Keratinocyte (primary cell): ENCODE results near the gene ITPR1. TPM values are rescaled to one million over a fixed set of nuclear protein-coding genes. Genes with fewer than 3 reads are reported as not detected.

Experiments
- DNase-seq: peaks from one replicate; pipeline ENCODE4 v3.0.0-alpha.2; 2011; ENCODE audit warnings: low read depth, missing footprints, low spot score
- FAIRE-seq: peaks from 2 replicates; lab custom pipeline; 2011; peaks lifted over from hg19 to GRCh38; lab: Jason Lieb, UNC
- H2AFZ ChIP-seq: 2 replicates; pipeline ENCODE4 v1.6.0; 2012; ENCODE audit warnings: low read length, control low read depth, inconsistent platforms; ENCODE audit not compliant: control insufficient read depth
- H3K27ac ChIP-seq: 2 replicates; pipeline ENCODE4 v1.5.1; 2011; ENCODE audit warnings: low read length; ENCODE audit not compliant: control insufficient read depth, insufficient read depth
- H3K27me3 ChIP-seq: 3 replicates; pipeline ENCODE4 v1.6.0; 2011; ENCODE audit warnings: low read length; ENCODE audit not compliant: control insufficient read depth, insufficient read depth; ENCODE audit errors: extremely low read depth
- H3K36me3 ChIP-seq, 2 experiments: 2 replicates in 1 of 2; 3 replicates in 1 of 2; pipeline ENCODE4 v1.5.1; 2011; ENCODE audit warnings: low read length in 2 of 2, mild to moderate bottlenecking in 1 of 2; ENCODE audit not compliant: control insufficient read depth in 2 of 2, insufficient read depth in 2 of 2; ENCODE audit errors: extremely low read depth in 1 of 2
- H3K4me1 ChIP-seq: 3 replicates; pipeline ENCODE4 v1.5.1; 2011; ENCODE audit warnings: low read length; ENCODE audit not compliant: control insufficient read depth, insufficient read depth; ENCODE audit errors: extremely low read depth
- H3K4me2 ChIP-seq: 3 replicates; pipeline ENCODE4 v1.6.0; 2011; ENCODE audit warnings: low read depth, low read length; ENCODE audit not compliant: control insufficient read depth, insufficient read depth; ENCODE audit errors: extremely low read depth
- H3K4me3 ChIP-seq, 3 experiments: fragments of 200-600 bp in 1 of 3; sonication (generic) in 1 of 3; 2 replicates in 2 of 3; 3 replicates in 1 of 3; pipeline ENCODE4 v1.5.1; 2011 to 2016; ENCODE audit warnings: low read length in 3 of 3, mild to moderate bottlenecking in 3 of 3, control low read depth in 2 of 3, inconsistent platforms in 1 of 3, low read depth in 1 of 3, mixed read lengths in 1 of 3, mixed run types in 1 of 3, moderate library complexity in 1 of 3; ENCODE audit not compliant: control insufficient read depth in 2 of 3, insufficient read depth in 2 of 3; ENCODE audit errors: extremely low read depth in 1 of 3
- H3K79me2 ChIP-seq: 2 replicates; pipeline ENCODE4 v1.6.0; 2012; ENCODE audit warnings: low read length; ENCODE audit not compliant: control insufficient read depth, insufficient read depth
- H3K9ac ChIP-seq: 3 replicates; pipeline ENCODE4 v1.6.0; 2011; ENCODE audit warnings: low read length; ENCODE audit not compliant: control insufficient read depth, insufficient read depth; ENCODE audit errors: extremely low read depth
- H3K9me1 ChIP-seq: 3 replicates; pipeline ENCODE4 v1.6.0; 2011; ENCODE audit warnings: low read length; ENCODE audit not compliant: control insufficient read depth, insufficient read depth; ENCODE audit errors: extremely low read depth
- H3K9me3 ChIP-seq: 2 replicates; pipeline ENCODE4 v1.5.1; 2012; ENCODE audit warnings: low read depth, low read length; ENCODE audit not compliant: control insufficient read depth
- H4K20me1 ChIP-seq: 3 replicates; pipeline ENCODE4 v1.6.0; 2011; ENCODE audit warnings: low read length; ENCODE audit not compliant: control insufficient read depth, insufficient read depth; ENCODE audit errors: extremely low read depth
- EZH2 ChIP-seq: IDR thresholded peaks from one replicate; pipeline ENCODE4 v1.6.1; 2012; ENCODE audit warnings: inconsistent platforms, mild to moderate bottlenecking, low read length, moderate library complexity
- dilution Hi-C: fragments of 300-500 bp; cut with MboI; formaldehyde crosslinking; loops from one replicate; pipeline ENCODE4 v1.7.0; 2020; ENCODE audit warnings: low sequenced_read_pairs; ENCODE audit not compliant: extremely low pct_ligation_motif_present
- polyA plus RNA-seq, 5 experiments: library from polyadenylated mRNA; depleted of rRNA in 3 of 5; stranded (reverse) in 3 of 5; stranded (forward) in 1 of 5; unstranded in 1 of 5; fragments of >200 nt; gene quantifications; 1 replicate in 1 of 5; 2 replicates in 3 of 5; 3 replicates in 1 of 5; pipeline versions ENCODE4 v1.2.1 to v1.2.3, GENCODE V29; 2011 to 2012; ENCODE audit warnings: missing spikeins in 2 of 5, low read depth in 1 of 5, low replicate concordance in 1 of 5
- TF ChIP-seq, protein P1 (sequence below), 3 experiments: IDR thresholded peaks in 1 of 3; conservative IDR thresholded peaks in 1 of 3; optimal IDR thresholded peaks in 1 of 3; 2 replicates in 2 of 3; 3 replicates in 1 of 3; pipeline versions ENCODE3 to v1.5.1; 2011; ENCODE audit warnings: low read length in 3 of 3, mild to moderate bottlenecking in 3 of 3, moderate library complexity in 2 of 3, control low read depth in 1 of 3, inconsistent platforms in 1 of 3; ENCODE audit not compliant: insufficient read depth in 2 of 3; ENCODE audit errors: extremely low read depth in 1 of 3

ITPR1 gene
- polyA plus RNA-seq, 1 donor (not counting 4 experiments of a cell fraction or from before 2014, with no cell fraction given) = 3.5 TPM

DNA sequence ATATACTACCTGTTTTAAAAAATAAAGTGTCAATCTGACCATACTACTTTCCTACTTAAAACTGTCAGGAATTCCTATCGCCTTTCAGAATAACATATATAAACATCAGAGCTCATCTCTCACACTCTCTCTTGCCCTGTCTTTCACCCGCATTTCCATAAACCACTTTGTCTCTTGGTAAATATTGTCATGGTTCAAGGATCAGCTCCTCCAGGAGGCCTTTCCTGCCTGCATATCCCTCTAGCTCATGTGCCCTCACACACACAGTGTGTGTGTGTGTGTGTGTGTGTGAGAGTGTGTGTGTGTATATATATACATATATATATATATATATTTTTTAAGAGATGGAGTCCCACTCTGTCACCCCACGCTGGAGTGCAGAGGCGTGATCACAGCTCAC is 32.8 kb upstream of the ITPR1 start:
- Histone ChIP-seq H3K27ac (no peak overlapping the region), H2AFZ (no peak overlapping the region), H3K27me3 (no peaks in the 10 kb centered on the region), H3K9ac (no peak overlapping the region), H3K4me3 (no peak overlapping the region), H3K9me1 (no peaks in the 10 kb centered on the region), H3K4me1 (no peaks in the 10 kb centered on the region), H3K36me3 (no peaks in the 10 kb centered on the region), H3K79me2 (no peaks in the 10 kb centered on the region), H3K9me3 (no peaks in the 10 kb centered on the region), H4K20me1 (no peaks in the 10 kb centered on the region), H3K4me2 (no peak overlapping the region)
- dilution Hi-C loops = no loop called here
- no peak for FAIRE-seq
- no peak for DNase-seq
- TF ChIP-seq, protein P1, sequence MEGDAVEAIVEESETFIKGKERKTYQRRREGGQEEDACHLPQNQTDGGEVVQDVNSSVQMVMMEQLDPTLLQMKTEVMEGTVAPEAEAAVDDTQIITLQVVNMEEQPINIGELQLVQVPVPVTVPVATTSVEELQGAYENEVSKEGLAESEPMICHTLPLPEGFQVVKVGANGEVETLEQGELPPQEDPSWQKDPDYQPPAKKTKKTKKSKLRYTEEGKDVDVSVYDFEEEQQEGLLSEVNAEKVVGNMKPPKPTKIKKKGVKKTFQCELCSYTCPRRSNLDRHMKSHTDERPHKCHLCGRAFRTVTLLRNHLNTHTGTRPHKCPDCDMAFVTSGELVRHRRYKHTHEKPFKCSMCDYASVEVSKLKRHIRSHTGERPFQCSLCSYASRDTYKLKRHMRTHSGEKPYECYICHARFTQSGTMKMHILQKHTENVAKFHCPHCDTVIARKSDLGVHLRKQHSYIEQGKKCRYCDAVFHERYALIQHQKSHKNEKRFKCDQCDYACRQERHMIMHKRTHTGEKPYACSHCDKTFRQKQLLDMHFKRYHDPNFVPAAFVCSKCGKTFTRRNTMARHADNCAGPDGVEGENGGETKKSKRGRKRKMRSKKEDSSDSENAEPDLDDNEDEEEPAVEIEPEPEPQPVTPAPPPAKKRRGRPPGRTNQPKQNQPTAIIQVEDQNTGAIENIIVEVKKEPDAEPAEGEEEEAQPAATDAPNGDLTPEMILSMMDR (optimal IDR thresholded peaks at IDR 0.05 in 1 of 3, IDR thresholded peaks at IDR 0.05 in 1 of 3, conservative IDR thresholded peaks at IDR 0.05 in 1 of 3; ENCODE audit: extremely low read depth in 1 of 3, insufficient read depth in 2 of 3, low read length in 3 of 3) = no peak
- no peak for TF ChIP-seq EZH2

DNA sequence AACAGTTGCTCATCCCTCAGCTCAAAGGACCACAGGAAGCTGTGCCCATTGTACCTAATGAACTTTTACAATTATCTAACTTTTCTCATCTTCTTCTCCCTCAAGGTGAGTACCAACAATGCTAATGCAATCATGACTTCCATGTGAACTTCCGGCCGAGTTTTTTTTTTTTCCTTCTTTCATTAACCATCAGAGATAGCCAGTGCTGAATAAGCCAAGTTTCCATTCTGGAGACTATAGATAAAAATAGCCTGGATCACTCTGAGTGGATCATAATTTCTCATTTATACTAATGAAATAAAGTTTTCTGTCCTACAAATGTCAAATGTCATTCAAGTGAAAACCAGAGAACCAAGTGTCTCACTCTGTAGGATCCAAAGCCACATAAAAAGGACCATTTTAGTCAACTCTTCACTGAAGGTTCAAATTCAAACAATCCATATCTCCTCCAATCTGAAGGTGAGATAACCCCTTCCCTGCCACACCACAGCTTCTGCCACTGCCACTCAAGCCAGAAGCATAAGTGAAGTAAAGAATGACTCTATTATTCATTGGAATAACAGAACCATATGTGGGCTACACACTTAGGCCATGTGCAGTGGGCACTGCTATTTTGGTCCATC is 31.6 kb upstream of the ITPR1 start:
- no peak for DNase-seq
- Histone ChIP-seq H2AFZ (no peak overlapping the region), H3K79me2 (no peaks in the 10 kb centered on the region), H3K9me3 (no peaks in the 10 kb centered on the region), H3K36me3 (no peaks in the 10 kb centered on the region), H3K9ac (no peak overlapping the region), H3K4me2 (no peak overlapping the region), H3K9me1 (no peaks in the 10 kb centered on the region), H3K4me1 (no peaks in the 10 kb centered on the region), H4K20me1 (no peaks in the 10 kb centered on the region), H3K4me3 (no peak overlapping the region), H3K27me3 (no peaks in the 10 kb centered on the region), H3K27ac (no peak overlapping the region)
- no peak for FAIRE-seq
- TF ChIP-seq, protein P1 (optimal IDR thresholded peaks at IDR 0.05 in 1 of 3, IDR thresholded peaks at IDR 0.05 in 1 of 3, conservative IDR thresholded peaks at IDR 0.05 in 1 of 3; ENCODE audit: extremely low read depth in 1 of 3, insufficient read depth in 2 of 3, low read length in 3 of 3) = no peak
- TF ChIP-seq EZH2 = no peak
- dilution Hi-C loops = no loop called here
